ENCODE data around the gene CHCHD6. TPM values are rescaled to one million over a fixed set of nuclear protein-coding genes. Genes with fewer than 3 reads are reported as not detected.

CHCHD6 gene
- total RNA-seq, 1 experiment from 2014 or later: 36.3 TPM

DNA sequence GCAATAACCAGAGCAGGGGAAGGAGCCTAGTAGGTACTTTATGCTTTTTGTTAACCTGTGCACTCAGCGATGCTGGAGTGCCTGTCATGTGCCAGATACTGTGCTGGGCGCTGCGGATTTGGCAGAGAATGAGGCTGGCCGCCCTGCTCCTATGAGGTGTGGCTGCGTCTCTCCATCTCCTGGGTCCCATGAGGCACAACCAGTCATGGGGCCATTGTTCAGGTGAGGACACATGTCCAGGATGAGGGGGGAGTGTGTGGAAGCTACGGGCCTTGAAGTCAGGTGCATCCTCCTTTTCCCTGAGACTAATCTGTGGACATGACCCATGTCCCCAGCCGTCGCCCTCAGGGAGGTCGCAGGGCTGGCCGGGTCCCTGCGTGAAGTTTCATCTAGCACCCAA is 48.2 kb upstream of the CHCHD6 start:
- Histone ChIP-seq H3K9me2 (ENCODE audit: insufficient read depth) (no peaks in the 10 kb centered on the region), H3K27ac (ENCODE audit: low read depth, low read length) (no peak overlapping the region), H3K4me3 (replicated peaks in 1 of 2; ENCODE audit: low read depth in 1 of 2, low read length in 2 of 2) (no peak overlapping the region), H3K4me2 (ENCODE audit: low read length) (no peak overlapping the region), H3K27me3 (ENCODE audit: insufficient read depth, low read length) (no peaks in the 10 kb centered on the region), H3K4me1 (ENCODE audit: control insufficient read depth in 1 of 2, insufficient read depth in 2 of 2, low read length in 2 of 2) (peaks cover 2 to 16% of the 10 kb centered on the region in 2 experiments; a peak in 3 of 4 replicates), H3K79me2 (ENCODE audit: insufficient read depth, low read length) (peaks cover 7% of the 10 kb centered on the region; the same call in 1 of the 2 replicates), H4K20me1 (ENCODE audit: insufficient read depth) (no peaks in the 10 kb centered on the region), H3K36me3 (ENCODE audit: control insufficient read depth in 1 of 2, insufficient read depth in 2 of 2, low read length in 2 of 2) (no peaks in the 10 kb centered on the region; a peak in 1 of 4 replicates), H3K9ac (ENCODE audit: low read length) (no peak overlapping the region), H3K9me3 (ENCODE audit: control insufficient read depth in 1 of 2, insufficient read depth in 1 of 2, low read depth in 1 of 2, low read length in 2 of 2) (peaks cover 0 to 3% of the 10 kb centered on the region in 2 experiments; a peak in 1 of 4 replicates), H2AFZ (ENCODE audit: low read depth, low read length, poor library complexity, severe bottlenecking) (no peak overlapping the region)
- no peak for ATAC-seq
- CTCF ChIA-PET: no interaction called here
- no TSS peak for BruUV-seq (replicated peaks)
- RAD21 ChIA-PET (ENCODE audit: low non-redundant PET in 1 of 2, low total read pairs in 2 of 2, uncharacterized antibody in 2 of 2, unreplicated experiment in 2 of 2): no interaction called here
- intact Hi-C loops (cut with micrococcal nuclease): no loop called here
- TF ChIP-seq CEBPB (IDR thresholded peaks at IDR 0.05; ENCODE audit: low read depth) (no peak), TCF7L2 (IDR thresholded peaks at IDR 0.05; ENCODE audit: borderline replicate concordance, extremely low read depth, insufficient read depth, insufficient read length) (no peak), JUND (IDR thresholded peaks at IDR 0.05) (no peak)
- TF ChIP-seq, protein P1, sequence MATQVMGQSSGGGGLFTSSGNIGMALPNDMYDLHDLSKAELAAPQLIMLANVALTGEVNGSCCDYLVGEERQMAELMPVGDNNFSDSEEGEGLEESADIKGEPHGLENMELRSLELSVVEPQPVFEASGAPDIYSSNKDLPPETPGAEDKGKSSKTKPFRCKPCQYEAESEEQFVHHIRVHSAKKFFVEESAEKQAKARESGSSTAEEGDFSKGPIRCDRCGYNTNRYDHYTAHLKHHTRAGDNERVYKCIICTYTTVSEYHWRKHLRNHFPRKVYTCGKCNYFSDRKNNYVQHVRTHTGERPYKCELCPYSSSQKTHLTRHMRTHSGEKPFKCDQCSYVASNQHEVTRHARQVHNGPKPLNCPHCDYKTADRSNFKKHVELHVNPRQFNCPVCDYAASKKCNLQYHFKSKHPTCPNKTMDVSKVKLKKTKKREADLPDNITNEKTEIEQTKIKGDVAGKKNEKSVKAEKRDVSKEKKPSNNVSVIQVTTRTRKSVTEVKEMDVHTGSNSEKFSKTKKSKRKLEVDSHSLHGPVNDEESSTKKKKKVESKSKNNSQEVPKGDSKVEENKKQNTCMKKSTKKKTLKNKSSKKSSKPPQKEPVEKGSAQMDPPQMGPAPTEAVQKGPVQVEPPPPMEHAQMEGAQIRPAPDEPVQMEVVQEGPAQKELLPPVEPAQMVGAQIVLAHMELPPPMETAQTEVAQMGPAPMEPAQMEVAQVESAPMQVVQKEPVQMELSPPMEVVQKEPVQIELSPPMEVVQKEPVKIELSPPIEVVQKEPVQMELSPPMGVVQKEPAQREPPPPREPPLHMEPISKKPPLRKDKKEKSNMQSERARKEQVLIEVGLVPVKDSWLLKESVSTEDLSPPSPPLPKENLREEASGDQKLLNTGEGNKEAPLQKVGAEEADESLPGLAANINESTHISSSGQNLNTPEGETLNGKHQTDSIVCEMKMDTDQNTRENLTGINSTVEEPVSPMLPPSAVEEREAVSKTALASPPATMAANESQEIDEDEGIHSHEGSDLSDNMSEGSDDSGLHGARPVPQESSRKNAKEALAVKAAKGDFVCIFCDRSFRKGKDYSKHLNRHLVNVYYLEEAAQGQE (IDR thresholded peaks at IDR 0.05; ENCODE audit: low read depth): no peak
- TF ChIP-seq, protein P2, sequence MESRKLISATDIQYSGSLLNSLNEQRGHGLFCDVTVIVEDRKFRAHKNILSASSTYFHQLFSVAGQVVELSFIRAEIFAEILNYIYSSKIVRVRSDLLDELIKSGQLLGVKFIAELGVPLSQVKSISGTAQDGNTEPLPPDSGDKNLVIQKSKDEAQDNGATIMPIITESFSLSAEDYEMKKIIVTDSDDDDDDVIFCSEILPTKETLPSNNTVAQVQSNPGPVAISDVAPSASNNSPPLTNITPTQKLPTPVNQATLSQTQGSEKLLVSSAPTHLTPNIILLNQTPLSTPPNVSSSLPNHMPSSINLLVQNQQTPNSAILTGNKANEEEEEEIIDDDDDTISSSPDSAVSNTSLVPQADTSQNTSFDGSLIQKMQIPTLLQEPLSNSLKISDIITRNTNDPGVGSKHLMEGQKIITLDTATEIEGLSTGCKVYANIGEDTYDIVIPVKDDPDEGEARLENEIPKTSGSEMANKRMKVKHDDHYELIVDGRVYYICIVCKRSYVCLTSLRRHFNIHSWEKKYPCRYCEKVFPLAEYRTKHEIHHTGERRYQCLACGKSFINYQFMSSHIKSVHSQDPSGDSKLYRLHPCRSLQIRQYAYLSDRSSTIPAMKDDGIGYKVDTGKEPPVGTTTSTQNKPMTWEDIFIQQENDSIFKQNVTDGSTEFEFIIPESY (IDR thresholded peaks at IDR 0.05; ENCODE audit: extremely low read depth, insufficient replicate concordance, low read length): no peak
- DNase-seq (ENCODE audit: low read depth, low spot score): no peak
- POLR2A ChIA-PET: no interaction called here

All from HCT116 (cell line).